AML-193 (cell line): ENCODE data around the gene PTPRM.

ENCODE experiments used
- DNase-seq, 2 experiments: peaks; one replicate each; lab custom pipeline; 2025; lab: John Stamatoyannopoulos, UW

Gene PTPRM

DNA sequence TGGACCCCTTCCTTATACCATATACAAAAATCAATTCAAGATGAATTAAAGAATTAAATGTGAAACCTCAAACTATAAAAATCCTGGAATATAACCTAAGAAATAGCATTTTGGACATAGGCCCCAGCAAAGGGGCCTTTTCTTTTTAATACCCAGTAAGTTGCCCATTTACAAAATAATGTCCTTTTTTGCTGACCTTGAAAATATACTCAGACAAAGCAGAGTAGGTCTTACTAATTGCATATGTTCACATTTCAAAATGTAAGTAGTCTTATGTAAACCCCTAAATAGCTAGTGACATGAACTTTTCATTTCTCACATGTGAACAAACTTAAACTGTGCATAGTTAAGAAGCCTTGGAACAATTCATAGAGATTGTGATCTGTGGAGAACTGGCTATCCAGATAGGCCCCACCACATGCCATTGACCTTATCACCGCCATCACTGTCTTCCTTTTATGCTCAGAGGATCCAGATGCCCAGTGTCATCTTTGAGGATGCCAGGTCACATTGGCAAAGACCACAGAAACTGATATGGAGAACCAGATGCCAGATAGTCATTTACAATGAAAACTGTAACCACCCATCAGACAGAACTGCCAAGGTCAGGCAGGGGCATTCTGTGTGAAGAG, 759.8 kb downstream of the PTPRM start:
- DNase-seq = no peak

DNA sequence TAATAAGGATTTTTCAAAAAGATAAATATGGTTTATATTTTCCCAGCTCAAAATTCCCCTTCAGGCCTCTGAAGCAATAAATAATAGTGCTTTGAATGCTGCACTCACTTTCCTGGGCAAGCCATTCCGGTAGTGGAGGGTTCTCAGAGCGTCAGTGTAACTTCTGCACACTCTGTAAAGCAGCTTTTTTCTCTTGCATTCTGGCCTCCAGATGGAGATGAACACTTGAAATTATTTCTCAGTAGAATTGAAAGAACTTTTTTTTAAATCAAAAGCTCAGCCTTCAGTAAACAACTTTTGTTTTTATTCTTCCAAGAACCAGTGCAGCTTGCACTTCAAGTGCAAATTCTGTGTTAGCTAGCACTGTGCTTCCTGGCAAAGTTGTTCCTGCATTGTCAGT, 761.0 kb downstream of the PTPRM start:
- DNase-seq = no peak

DNA sequence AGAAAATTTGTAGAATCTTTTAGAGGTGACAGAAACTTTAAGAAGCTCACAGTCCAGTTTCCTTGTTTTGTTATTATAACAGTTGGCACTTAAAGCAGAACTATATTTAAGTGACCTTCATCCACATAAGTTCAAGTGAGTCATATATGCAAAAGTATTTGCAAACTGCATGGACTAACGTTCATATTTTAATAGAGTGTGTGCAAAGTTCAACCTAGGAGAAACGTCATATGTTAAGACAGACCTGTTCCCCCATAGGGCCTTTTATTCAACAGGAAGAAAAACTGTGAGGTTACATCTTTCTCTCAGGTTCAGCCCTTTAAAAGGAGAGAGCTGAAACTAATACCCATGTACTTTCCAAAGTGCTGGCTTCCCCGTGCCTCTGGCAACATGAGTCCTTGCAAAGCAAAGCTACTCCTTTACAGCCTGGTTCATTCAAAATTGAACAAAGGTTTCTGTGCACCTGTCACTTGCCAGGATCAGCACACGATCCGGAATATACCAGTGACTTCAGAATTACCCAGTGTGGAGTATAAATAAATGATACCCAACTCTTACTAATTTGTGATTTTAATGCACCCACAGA, 762.2 kb downstream of the PTPRM start:
- DNase-seq = no peak

DNA sequence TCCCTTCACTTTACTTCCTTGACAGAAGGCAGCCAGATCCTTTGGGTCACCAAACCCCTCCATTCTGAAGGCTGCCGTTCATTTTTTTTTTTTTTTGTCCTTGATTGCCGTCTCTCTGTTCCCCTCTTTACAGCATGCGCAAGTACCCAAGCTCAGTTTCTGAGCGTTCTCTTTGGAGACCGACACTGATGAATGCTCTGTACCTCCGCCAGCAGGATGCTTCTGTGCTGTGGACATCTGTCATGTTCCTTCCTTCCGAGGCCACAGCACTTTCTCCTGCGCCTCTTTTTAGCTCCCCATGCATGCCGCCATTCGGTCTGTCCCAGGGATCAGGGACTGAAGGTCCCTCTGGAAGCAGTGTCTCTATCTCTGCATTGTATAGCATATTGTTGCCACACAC, 763.5 kb downstream of the PTPRM start:
- DNase-seq = no peak

GRCh38 chr18:8332286-8332685, 765.2 kb downstream of the PTPRM start:
- DNase-seq = no peak

- DNase-seq = no peak
These were observed 766.8 kb downstream of the PTPRM start for GRCh38 chr18:8333961-8334360.

DNA sequence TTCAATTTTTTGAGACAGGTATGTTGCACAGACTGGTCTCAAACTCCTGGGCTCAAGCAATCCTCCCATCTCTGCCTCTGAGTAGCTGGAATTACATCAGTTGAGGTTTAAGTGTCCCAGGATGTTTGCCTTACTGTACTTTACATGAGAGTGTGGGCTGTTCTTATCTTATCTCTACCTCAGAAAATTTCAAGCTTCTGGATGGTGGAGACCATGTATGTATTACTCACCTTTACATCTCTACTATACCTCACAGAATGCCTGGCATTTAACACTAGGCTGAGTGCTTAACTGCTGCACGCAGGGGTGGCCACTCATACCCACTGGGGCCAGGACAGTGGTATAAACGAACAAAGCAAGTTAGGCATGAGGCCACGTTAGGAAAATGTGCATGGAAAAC, 770.1 kb downstream of the PTPRM start:
- DNase-seq = no peak

DNA sequence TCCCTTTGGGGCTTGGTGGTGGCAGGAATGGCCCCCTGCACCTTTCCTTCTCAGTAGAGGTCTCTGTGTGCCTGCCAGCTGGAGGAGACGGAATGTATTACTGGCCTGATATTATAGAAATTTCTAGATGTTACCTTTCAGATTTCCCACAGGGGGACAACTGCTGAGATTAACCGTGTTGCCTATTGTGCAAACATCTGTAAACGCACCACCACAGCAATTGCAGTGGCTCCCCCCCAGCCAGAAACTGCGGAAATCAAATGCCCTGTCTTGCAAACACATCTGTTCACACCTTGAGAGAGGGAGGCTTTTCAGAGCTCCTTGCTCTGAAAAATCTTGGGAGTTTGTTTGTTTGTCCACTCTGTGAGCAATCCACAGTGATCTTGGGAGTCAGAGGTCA, 772.1 kb downstream of the PTPRM start:
- DNase-seq = no peak

- DNase-seq = no peak
These were observed 772.8 kb downstream of the PTPRM start for GRCh38 chr18:8339952-8340351.

DNA sequence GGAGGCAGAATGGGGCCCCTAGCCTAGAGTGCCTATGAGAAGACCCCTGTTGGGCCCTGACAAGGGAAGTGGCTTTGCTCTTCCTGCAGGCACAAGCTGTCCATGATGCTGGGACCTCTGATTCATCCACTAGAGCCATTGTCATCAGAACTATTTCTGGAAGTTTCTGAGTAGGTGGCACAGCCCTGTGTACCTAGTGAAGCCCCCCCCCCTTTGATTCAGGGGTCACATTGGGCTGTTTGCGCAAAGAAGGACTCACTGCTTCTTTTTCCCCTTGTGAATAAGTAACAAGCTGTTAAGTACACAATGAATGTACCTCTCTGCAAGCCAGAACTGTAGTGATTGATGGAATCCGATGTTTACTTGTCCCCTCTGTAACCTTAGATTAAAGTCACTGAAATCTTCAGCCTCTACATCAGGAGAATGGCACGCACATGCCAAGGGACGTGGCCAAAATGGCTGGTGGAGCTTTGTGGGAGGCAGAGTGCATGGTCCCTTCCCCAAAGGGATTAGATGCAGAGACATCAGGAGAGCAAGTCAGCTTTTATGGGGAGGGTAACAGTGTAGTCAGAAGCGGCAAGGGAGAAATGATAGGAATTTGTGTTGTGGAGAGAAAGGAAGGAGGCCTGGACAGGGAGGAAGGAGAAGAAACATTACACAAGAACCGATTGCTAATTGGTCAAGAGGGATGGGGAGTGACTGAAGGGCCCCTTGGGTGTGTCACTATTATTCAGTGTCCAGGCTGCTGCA, 774.5 kb downstream of the PTPRM start:
- no peak for DNase-seq

GRCh38 chr18:8348051-8348720, 781.1 kb downstream of the PTPRM start:
- no peak for DNase-seq

- DNase-seq = no peak
These were observed 782.6 kb downstream of the PTPRM start for GRCh38 chr18:8349608-8350323.

DNA sequence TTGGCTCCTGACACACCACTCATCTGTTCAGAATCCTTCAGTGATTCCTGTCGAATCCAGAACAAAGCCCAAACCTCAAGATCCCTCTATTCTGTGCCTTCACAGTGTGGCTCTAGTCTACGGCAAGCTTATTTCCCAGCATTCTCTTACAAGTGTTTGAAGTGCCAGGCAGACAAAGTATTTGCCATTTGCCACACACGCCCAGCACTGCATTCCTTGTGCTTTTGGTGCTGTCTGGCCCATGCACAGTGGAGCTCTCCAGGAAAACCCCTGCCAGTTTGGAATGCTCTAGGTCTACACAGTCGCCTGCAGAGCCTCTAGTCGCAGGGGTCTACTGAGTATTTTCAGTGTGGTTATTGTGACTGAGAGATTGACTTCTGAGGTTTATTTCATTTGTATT, 783.5 kb downstream of the PTPRM start:
- no peak for DNase-seq

DNA sequence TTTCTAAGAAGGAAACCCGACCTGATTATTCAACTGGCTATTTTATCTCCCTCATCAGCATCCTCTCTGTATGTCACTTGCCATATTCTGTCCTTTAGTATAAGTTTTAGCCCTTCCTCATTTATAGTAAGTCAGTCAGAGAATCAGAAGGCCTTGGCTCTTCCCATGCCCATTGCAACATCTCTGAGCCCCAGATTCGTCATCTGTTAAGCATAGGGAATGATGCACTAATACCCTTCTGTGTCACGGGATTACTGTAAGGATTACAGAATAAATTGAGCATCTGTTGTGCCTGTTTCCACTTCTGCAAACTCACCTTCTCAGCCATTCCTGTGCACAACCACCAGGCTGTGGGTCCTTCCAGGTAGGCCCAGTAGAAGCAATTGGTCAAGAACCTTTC, 784.0 kb downstream of the PTPRM start:
- no peak for DNase-seq

GRCh38 chr18:8354304-8354703, 787.2 kb downstream of the PTPRM start:
- DNase-seq = no peak

GRCh38 chr18:8356001-8356400, 788.9 kb downstream of the PTPRM start:
- DNase-seq = no peak

DNA sequence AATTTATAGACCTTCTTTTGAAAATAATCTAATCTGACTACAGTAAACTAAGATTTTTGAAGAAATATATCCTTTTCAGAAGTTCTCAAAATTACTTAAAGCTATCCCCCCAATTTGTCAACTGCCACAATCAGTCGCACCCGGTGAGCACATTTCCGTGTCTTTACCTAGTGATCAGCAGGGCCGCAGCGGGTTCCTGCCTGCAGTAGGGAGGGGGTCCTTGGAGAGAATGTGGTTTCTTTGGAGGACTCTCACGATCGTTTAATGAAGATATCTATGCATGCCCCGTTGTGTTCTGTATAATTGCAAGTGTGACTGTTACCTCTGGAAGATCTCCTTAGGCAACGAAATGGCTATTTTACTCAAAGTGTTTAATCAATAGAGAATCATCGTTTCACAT, 790.2 kb downstream of the PTPRM start:
- DNase-seq = no peak

GRCh38 chr18:8358033-8358765, 791.1 kb downstream of the PTPRM start:
- DNase-seq = no peak

DNA sequence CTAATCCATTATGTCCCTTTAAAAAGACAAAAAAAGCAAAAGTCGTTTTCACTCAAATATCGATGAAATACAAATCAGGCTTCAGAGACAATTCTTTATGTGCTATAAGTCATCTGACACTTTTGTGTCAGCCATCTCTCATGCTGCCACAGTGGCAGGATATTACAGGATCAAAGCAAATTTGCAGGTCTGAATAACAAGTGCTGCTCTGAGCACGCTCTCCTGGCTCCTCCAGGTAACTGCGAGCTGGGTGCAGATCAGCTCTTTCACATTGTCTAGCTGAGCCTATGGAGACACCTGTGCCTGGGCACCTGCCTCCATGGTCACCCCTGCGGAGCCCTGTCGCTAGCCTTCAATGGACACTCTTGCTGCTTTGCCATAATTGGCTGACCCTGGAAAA, 792.0 kb downstream of the PTPRM start:
- DNase-seq = no peak

GRCh38 chr18:8359481-8359880, 792.4 kb downstream of the PTPRM start:
- DNase-seq = no peak

- DNase-seq = no peak
These were observed 794.9 kb downstream of the PTPRM start for GRCh38 chr18:8361941-8362471.
